Natural killer cell (primary cell): ENCODE measurements around the gene ATP2A3. TPM values are rescaled to one million over a fixed set of nuclear protein-coding genes. Genes with fewer than 3 reads are reported as not detected.

Experiments
- ATAC-seq, 3 donors: fragments of 150-1000 bp in 2 of 3; fragments of 200-7000 bp in 1 of 3; cut with Tn5 transposase; 1 replicate in 1 of 3; 2 replicates in 2 of 3; pipeline ENCODE4 v1.10.0; 2021; ENCODE audit warnings: mild to moderate bottlenecking in 2 of 3, moderate library complexity in 2 of 3
- DNase-seq, 2 donors: peaks; one replicate each; pipeline versions ENCODE4 v3.0.0 to v3.0.0-alpha.2; 2013 to 2021; ENCODE audit warnings: mixed read lengths in 1 of 2
- H3K27ac ChIP-seq: one replicate; pipeline ENCODE4 v1.5.1; 2013; ENCODE audit warnings: mild to moderate bottlenecking, low read length
- H3K27me3 ChIP-seq: one replicate; pipeline ENCODE4 v1.6.1; 2013; ENCODE audit warnings: low read length; ENCODE audit not compliant: control insufficient read depth, insufficient read depth
- H3K36me3 ChIP-seq: one replicate; pipeline ENCODE4 v1.6.1; 2013; ENCODE audit warnings: low read length; ENCODE audit not compliant: control insufficient read depth, insufficient read depth
- H3K4me1 ChIP-seq: one replicate; pipeline ENCODE4 v1.6.1; 2013; ENCODE audit warnings: low read length; ENCODE audit not compliant: control insufficient read depth, insufficient read depth
- H3K4me3 ChIP-seq: one replicate; pipeline ENCODE4 v1.5.1; 2013; ENCODE audit warnings: low read length
- H3K9me3 ChIP-seq: one replicate; pipeline ENCODE4 v1.6.1; 2013; ENCODE audit warnings: low read length; ENCODE audit not compliant: control insufficient read depth, insufficient read depth
- H3K27ac Mint-ChIP-seq, 2 donors: one replicate each; pipeline ENCODE4 v1.8.0; 2022; ENCODE audit warnings: mild to moderate bottlenecking in 2 of 2, mixed read lengths in 2 of 2, moderate library complexity in 1 of 2
- H3K27me3 Mint-ChIP-seq, 2 donors: one replicate each; pipeline ENCODE4 v1.8.0; 2022; ENCODE audit warnings: low read depth in 2 of 2, mixed read lengths in 2 of 2
- H3K36me3 Mint-ChIP-seq: one replicate; pipeline ENCODE4 v1.8.0; 2022; ENCODE audit warnings: mixed read lengths
- H3K4me1 Mint-ChIP-seq, 2 donors: one replicate each; pipeline ENCODE4 v1.8.0; 2022; ENCODE audit warnings: mixed read lengths in 2 of 2
- H3K4me3 Mint-ChIP-seq: one replicate; pipeline ENCODE4 v1.8.0; 2022; ENCODE audit warnings: mild to moderate bottlenecking, moderate library complexity, mixed read lengths
- H3K9me3 Mint-ChIP-seq, 2 donors: one replicate each; pipeline ENCODE4 v1.8.0; 2022; ENCODE audit warnings: mixed read lengths in 2 of 2
- CTCF ChIP-seq: fragments of 200-600 bp; IDR thresholded peaks from one replicate; pipeline ENCODE4 v1.8.0; 2022; ENCODE audit warnings: antibody characterized with exemption
- WGBS: methylation state at CpG from one replicate; pipeline ENCODE4 v1.1.7; 2013; ENCODE audit warnings: missing lambda C conversion rate; ENCODE audit not compliant: insufficient coverage; 5-methylcytosine and 5-hydroxymethylcytosine counted together
- intact Hi-C: fragments of 100-400 bp; cut with micrococcal nuclease; formaldehyde crosslinking; loops from one replicate; pipeline ENCODE4 v1.14.2; 2022
- total RNA-seq, 4 donors: library from RNA; stranded (reverse); fragments of 120-200 nt in 1 of 4; gene quantifications; one replicate each; pipeline versions ENCODE4 v1.2.3 to v1.2.4, GENCODE V29; 2013 to 2022

Gene ATP2A3
- total RNA-seq, 3 donors from 2014 or later (not counting 1 experiment from before 2014, with no cell fraction given) = 326 to 397 (median 377) TPM

- Mint-ChIP-seq H3K27me3 (no peaks in the 10 kb centered on the region), H3K9me3 (no peaks in the 10 kb centered on the region), H3K4me1 (peaks cover 49 to 70% of the 10 kb centered on the region in 2 donors), H3K4me3 (no peak overlapping the region), H3K36me3 (no peaks in the 10 kb centered on the region), H3K27ac (peak overlapping the region; percentile 60 to 81)
- no peaks in the 10 kb centered on the region for H3K27me3 ChIP-seq
- intact Hi-C loops = no loop called here
- no peak overlapping the region for H3K4me3 ChIP-seq
- ATAC-seq = no peak
- H3K4me1 ChIP-seq = peaks cover 57% of the 10 kb centered on the region
- DNase-seq = no peak
- WGBS = 94% methylated on average over 18 of the region's 18 CpGs
- H3K9me3 ChIP-seq = no peaks in the 10 kb centered on the region
- H3K36me3 ChIP-seq = peaks cover 30% of the 10 kb centered on the region
- H3K27ac ChIP-seq = no peak overlapping the region
- no peak for TF ChIP-seq CTCF
Measured at GRCh38 chr17:3957735-3958599, 6.3 kb downstream of the ATP2A3 start.

- no peak for ATAC-seq
- H3K4me3 Mint-ChIP-seq = no peak overlapping the region
- H3K4me1 ChIP-seq = peaks cover 47% of the 10 kb centered on the region
- no peaks in the 10 kb centered on the region for H3K27me3 ChIP-seq
- no peak for DNase-seq
- peak overlapping the region; percentile 60 to 81 for H3K27ac Mint-ChIP-seq
- H3K36me3 ChIP-seq = peaks cover 37% of the 10 kb centered on the region
- H3K9me3 ChIP-seq = no peaks in the 10 kb centered on the region
- H3K9me3 Mint-ChIP-seq = no peaks in the 10 kb centered on the region
- H3K36me3 Mint-ChIP-seq = no peaks in the 10 kb centered on the region
- peaks cover 41 to 64% of the 10 kb centered on the region in 2 donors for H3K4me1 Mint-ChIP-seq
- intact Hi-C loops = no loop called here
- no peak overlapping the region for H3K27ac ChIP-seq
- no peaks in the 10 kb centered on the region for H3K27me3 Mint-ChIP-seq
- no peak overlapping the region for H3K4me3 ChIP-seq
- 97% methylated on average over 12 of the region's 12 CpGs for WGBS
- no peak for TF ChIP-seq CTCF
Measured at GRCh38 chr17:3956983-3957382, 7.3 kb downstream of the ATP2A3 start.

- no peak overlapping the region for H3K4me3 Mint-ChIP-seq
- no peak for TF ChIP-seq CTCF
- peaks cover 35 to 59% of the 10 kb centered on the region in 2 donors for H3K4me1 Mint-ChIP-seq
- H3K36me3 Mint-ChIP-seq = no peaks in the 10 kb centered on the region
- WGBS = 63% methylated on average over 15 of the region's 15 CpGs
- H3K9me3 ChIP-seq = no peaks in the 10 kb centered on the region
- no peak for ATAC-seq
- H3K27me3 ChIP-seq = no peaks in the 10 kb centered on the region
- H3K36me3 ChIP-seq = peaks cover 39% of the 10 kb centered on the region
- DNase-seq = no peak
- H3K4me3 ChIP-seq = no peak overlapping the region
- H3K27ac Mint-ChIP-seq = peak overlapping the region; percentile 60 to 81
- no peaks in the 10 kb centered on the region for H3K9me3 Mint-ChIP-seq
- no peak overlapping the region for H3K27ac ChIP-seq
- H3K27me3 Mint-ChIP-seq = no peaks in the 10 kb centered on the region
- intact Hi-C loops = no loop called here
- peaks cover 42% of the 10 kb centered on the region for H3K4me1 ChIP-seq
Measured at GRCh38 chr17:3956327-3956957, 7.8 kb downstream of the ATP2A3 start.
